Stimulated activated effector memory CD8-positive, alpha-beta T cell treated with anti-CD3 and anti-CD28 coated beads, Interleukin-12 subunit alpha, Interleukin-12 subunit beta, amount 100 ng/mL, for 72 hours (primary cell): ENCODE measurements around the gene TCEA3.

Experiments
- ATAC-seq: fragments of 150-1000 bp; cut with Tn5 transposase; 2 replicates; pipeline ENCODE4 v1.10.0; 2021
- DNase-seq, 2 donors: peaks; one replicate each; pipeline ENCODE4 v3.0.0; 2021 to 2022; ENCODE audit warnings: low spot score in 2 of 2
- H3K27ac Mint-ChIP-seq: one replicate; pipeline ENCODE4 v1.8.0; 2022; ENCODE audit warnings: mild to moderate bottlenecking, mixed read lengths
- H3K36me3 Mint-ChIP-seq: one replicate; pipeline ENCODE4 v1.8.0; 2022; ENCODE audit warnings: mild to moderate bottlenecking, mixed read lengths
- H3K4me1 Mint-ChIP-seq: one replicate; pipeline ENCODE4 v1.8.0; 2022; ENCODE audit warnings: mixed read lengths
- H3K4me3 Mint-ChIP-seq: one replicate; pipeline ENCODE4 v1.8.0; 2022; ENCODE audit warnings: mild to moderate bottlenecking, mixed read lengths
- H3K9me3 Mint-ChIP-seq: one replicate; pipeline ENCODE4 v1.8.0; 2022; ENCODE audit warnings: mixed read lengths

TCEA3 gene

GRCh38 chr1:23357138-23357908 lies 67.2 kb downstream of the TCEA3 start:
- Mint-ChIP-seq H3K4me1 (peaks cover 7% of the 10 kb centered on the region), H3K9me3 (peaks cover 20% of the 10 kb centered on the region), H3K36me3 (peaks cover 19% of the 10 kb centered on the region), H3K4me3 (no peak overlapping the region), H3K27ac (no peak overlapping the region)
- no peak for DNase-seq
- no peak for ATAC-seq

DNA sequence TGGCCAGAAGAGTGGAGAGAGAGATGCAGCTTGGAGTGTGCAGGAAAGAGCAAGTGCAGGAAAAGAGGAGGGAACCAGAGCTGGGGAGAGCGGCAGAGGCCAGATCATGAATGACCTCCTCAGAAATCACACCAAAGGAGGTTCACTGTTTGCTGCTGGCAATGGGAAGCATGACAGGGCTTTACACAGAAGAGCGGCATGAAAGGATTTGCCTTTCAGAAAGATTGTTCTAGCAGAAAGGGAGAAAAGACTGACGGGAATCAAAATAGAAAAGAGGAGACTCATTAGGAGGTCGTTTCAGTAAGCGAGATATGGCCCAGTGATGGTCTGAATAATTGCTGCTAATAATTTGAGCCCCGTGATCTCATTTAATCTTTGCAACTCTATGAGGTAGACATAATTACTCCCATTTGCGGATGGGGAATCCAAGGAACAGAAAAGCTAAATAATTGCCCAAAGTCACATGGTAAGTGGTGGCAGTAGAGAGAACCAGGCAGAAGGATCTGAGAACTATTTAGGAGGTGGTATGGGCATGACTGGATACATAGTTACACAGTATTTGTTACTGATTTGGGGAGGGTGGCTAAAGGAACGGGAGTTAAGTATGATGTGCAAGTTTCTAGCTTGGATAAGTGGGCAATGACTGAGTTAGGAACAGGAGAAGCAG lies 67.9 kb downstream of the TCEA3 start:
- Mint-ChIP-seq H3K27ac (no peak overlapping the region), H3K36me3 (peaks cover 11% of the 10 kb centered on the region), H3K9me3 (peaks cover 17% of the 10 kb centered on the region), H3K4me1 (peaks cover 7% of the 10 kb centered on the region), H3K4me3 (no peak overlapping the region)
- DNase-seq (no peak), ATAC-seq (no peak)

- no peaks in the 10 kb centered on the region for H3K36me3 Mint-ChIP-seq
- H3K9me3 Mint-ChIP-seq: peaks cover 3% of the 10 kb centered on the region
- peaks cover 7% of the 10 kb centered on the region for H3K4me1 Mint-ChIP-seq
- DNase-seq: no peak
- H3K27ac Mint-ChIP-seq: no peak overlapping the region
- H3K4me3 Mint-ChIP-seq: no peak overlapping the region
- peak; percentile 39 for ATAC-seq
Measured at GRCh38 chr1:23354245-23354644, 70.3 kb downstream of the TCEA3 start.

- Mint-ChIP-seq H3K4me1 (peaks cover 7% of the 10 kb centered on the region), H3K36me3 (no peaks in the 10 kb centered on the region), H3K9me3 (no peaks in the 10 kb centered on the region), H3K27ac (no peak overlapping the region), H3K4me3 (no peak overlapping the region)
- no peak for ATAC-seq
- no peak for DNase-seq
Measured at GRCh38 chr1:23352096-23352695, 72.4 kb downstream of the TCEA3 start.

- Mint-ChIP-seq H3K4me1 (peaks cover 27% of the 10 kb centered on the region), H3K9me3 (no peaks in the 10 kb centered on the region), H3K4me3 (peak overlapping the region; percentile 92), H3K27ac (no peak overlapping the region), H3K36me3 (peaks cover 35% of the 10 kb centered on the region)
- DNase-seq: no peak
- ATAC-seq: no peak
Measured at GRCh38 chr1:23345920-23346319, 78.6 kb downstream of the TCEA3 start.

- no peak for DNase-seq
- Mint-ChIP-seq H3K4me1 (peaks cover 36% of the 10 kb centered on the region), H3K27ac (peak overlapping the region; percentile 99), H3K36me3 (peaks cover 44% of the 10 kb centered on the region), H3K4me3 (peak overlapping the region; percentile 92), H3K9me3 (no peaks in the 10 kb centered on the region)
- ATAC-seq: no peak
Measured at GRCh38 chr1:23344987-23345472, 79.5 kb downstream of the TCEA3 start.

DNA sequence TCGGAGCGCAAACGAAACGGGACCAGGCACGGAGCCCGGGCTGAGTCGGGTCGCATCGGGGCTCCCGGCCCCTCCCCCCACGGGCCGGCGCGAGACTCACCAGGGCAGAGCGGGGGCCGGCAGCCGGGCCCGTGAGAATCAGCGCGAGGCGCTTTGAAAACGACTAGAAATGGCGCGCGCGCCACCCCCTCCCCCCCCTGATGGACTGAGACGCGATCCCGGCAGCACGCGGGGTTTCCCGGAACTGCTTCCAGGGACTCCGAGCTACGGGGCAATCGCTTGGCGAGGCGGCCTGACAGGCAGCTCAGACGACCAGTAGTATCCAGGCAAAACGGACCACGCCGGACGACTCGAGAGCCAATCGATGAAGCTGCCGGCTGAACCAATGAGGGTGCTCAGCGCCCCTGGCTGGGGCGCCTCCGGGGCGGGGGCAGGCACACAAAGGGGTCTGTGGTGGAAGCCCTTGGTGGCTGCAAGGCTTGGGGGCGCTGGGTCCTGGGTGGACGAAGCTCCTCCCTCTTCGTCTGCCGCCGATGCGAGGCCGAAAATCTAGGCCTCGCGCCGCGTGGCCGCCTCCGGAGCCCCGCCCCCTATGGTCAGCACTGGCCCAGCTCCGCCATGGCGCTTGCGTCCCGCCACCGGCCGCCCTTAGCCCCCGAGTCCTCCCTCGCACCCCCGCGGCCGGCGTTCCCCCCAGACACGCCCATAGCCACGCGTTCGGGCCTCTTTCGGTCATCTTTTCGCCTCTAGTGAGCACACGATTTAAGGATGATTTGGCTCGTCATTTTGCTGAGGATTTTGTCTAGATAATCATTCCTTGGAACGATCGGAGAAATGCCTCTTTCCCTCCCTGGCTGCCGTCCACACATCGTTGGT lies 80.2 kb downstream of the TCEA3 start, which contains the start of gene HNRNPR:
HNRNPR (minus strand) TSS at position 174 of the 876 bp plus-strand sequence. CDS start 3,276 bp downstream, outside the sequence.
- peak; percentile 98 for DNase-seq
- Mint-ChIP-seq H3K36me3 (peaks cover 51% of the 10 kb centered on the region), H3K4me3 (peak within 1 kb of the TSS; percentile 92), H3K27ac (peak within 1 kb of the TSS; percentile 99), H3K4me1 (peaks cover 42% of the 10 kb centered on the region), H3K9me3 (no peaks in the 10 kb centered on the region)
- ATAC-seq: peak; percentile 97

- DNase-seq: peak; percentile 41 to 76
- H3K27ac Mint-ChIP-seq: peak overlapping the region; percentile 99
- no peaks in the 10 kb centered on the region for H3K9me3 Mint-ChIP-seq
- peaks cover 60% of the 10 kb centered on the region for H3K36me3 Mint-ChIP-seq
- peaks cover 49% of the 10 kb centered on the region for H3K4me1 Mint-ChIP-seq
- peak overlapping the region; percentile 92 for H3K4me3 Mint-ChIP-seq
- peak; percentile 23 for ATAC-seq
Measured at GRCh38 chr1:23343221-23344110, 81.1 kb downstream of the TCEA3 start.

DNA sequence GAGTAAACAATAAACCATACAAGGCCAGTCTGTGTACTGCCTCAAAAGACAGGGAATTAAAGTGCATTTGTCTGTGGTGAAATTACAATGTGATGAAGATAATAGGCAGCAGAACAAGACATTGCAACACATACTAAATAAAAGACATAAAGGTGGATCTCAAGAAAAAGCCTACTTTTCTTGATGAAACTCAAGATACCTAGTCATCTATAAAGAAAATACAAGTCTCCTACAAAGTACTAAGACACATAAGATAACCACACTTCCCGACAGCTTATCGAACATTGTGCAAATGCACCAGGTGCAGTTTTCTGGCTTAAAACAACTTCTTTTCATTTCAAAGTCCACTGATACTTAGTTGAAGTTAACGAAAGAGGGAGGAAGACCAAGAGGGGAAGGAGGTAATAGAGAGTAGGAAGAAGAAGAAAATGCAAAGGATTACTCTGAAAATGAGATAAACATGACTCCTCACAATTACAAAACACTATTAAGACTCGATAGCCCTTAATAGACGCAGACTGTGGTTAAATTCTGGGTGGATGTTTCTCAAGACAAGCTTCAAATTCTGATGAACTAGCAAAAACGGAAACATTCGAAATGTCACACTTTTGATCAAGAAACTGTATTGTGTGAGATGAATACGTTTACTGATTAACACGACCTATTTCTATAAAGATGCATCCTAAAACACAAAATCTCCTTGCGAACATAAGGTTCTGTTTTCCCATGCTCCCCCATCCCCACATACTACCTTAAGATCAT lies 82.4 kb downstream of the TCEA3 start:
- Mint-ChIP-seq H3K4me3 (peak overlapping the region; percentile 92), H3K36me3 (peaks cover 74% of the 10 kb centered on the region), H3K9me3 (no peaks in the 10 kb centered on the region), H3K4me1 (peaks cover 52% of the 10 kb centered on the region), H3K27ac (peak overlapping the region; percentile 99)
- DNase-seq: no peak
- no peak for ATAC-seq

- H3K36me3 Mint-ChIP-seq: peaks cover 95% of the 10 kb centered on the region
- DNase-seq (no peak), ATAC-seq (no peak)
- H3K4me3 Mint-ChIP-seq: peak overlapping the region; percentile 92
- peaks cover 45% of the 10 kb centered on the region for H3K4me1 Mint-ChIP-seq
- peak overlapping the region; percentile 2 for H3K27ac Mint-ChIP-seq
- H3K9me3 Mint-ChIP-seq: no peaks in the 10 kb centered on the region
Measured at GRCh38 chr1:23339632-23340031, 84.9 kb downstream of the TCEA3 start.

DNA sequence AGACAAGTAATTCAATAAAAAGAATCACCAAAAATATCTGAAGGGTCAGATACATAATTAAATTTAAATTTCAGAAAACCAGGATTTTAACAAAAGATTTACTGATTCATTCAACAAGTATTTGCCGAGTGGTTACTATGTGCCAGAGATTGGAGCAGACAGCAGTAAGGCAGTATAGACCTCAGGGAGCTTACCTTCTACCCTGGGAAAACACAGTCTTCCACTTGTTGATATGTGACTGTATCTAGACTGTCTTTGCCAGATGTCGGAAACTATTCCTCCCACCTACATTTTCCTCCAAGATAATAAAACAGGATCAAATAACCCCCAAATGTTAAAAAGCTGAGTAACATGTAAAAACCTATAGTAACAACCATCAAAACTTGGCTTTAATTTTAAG lies 86.7 kb downstream of the TCEA3 start:
- Mint-ChIP-seq H3K4me1 (peaks cover 44% of the 10 kb centered on the region), H3K36me3 (peaks cover 98% of the 10 kb centered on the region), H3K4me3 (no peak overlapping the region), H3K27ac (no peak overlapping the region), H3K9me3 (no peaks in the 10 kb centered on the region)
- ATAC-seq (no peak), DNase-seq (no peak)

- Mint-ChIP-seq H3K36me3 (peaks cover 100% of the 10 kb centered on the region), H3K27ac (no peak overlapping the region), H3K4me1 (peaks cover 20% of the 10 kb centered on the region), H3K4me3 (no peak overlapping the region), H3K9me3 (no peaks in the 10 kb centered on the region)
- DNase-seq (no peak), ATAC-seq (no peak)
Measured at GRCh38 chr1:23331713-23332112, 92.8 kb downstream of the TCEA3 start.
